NCI-H446 (cell line): Measurements from ENCODE around the gene PCDH8.

Experiments
- DNase-seq, 2 experiments: peaks; one replicate each; lab custom pipeline; 2025; lab: John Stamatoyannopoulos, UW

Gene PCDH8

GRCh38 chr13:52848455-52849195, at the start of gene PCDH8:
Gene PCDH8, minus strand, starts transcription at chr13:52848640. Its CDS starts 204 bp downstream, at chr13:52848436.
- peak; percentile 76 to 89 for DNase-seq

GRCh38 chr13:52896827-52897659, 48.6 kb upstream of the PCDH8 start:
- peak; percentile 78 to 81 for DNase-seq

GRCh38 chr13:52894413-52894812, 46.0 kb upstream of the PCDH8 start:
- DNase-seq: no peak

- DNase-seq: peak in 1 of 2 experiments; percentile 53
Measured at GRCh38 chr13:52892925-52893324, 44.5 kb upstream of the PCDH8 start.

GRCh38 chr13:52891706-52892105, 43.3 kb upstream of the PCDH8 start:
- DNase-seq: no peak

GRCh38 chr13:52887165-52887564, 38.7 kb upstream of the PCDH8 start:
- no peak for DNase-seq

- DNase-seq: no peak
Measured at GRCh38 chr13:52885141-52885540, 36.7 kb upstream of the PCDH8 start.

- no peak for DNase-seq
Measured at GRCh38 chr13:52884429-52885010, 36.1 kb upstream of the PCDH8 start.

GRCh38 chr13:52882785-52883184, 34.3 kb upstream of the PCDH8 start:
- no peak for DNase-seq

GRCh38 chr13:52879950-52880741, 31.7 kb upstream of the PCDH8 start:
- no peak for DNase-seq

GRCh38 chr13:52878831-52879230, 30.4 kb upstream of the PCDH8 start:
- no peak for DNase-seq

GRCh38 chr13:52870143-52870542, 21.7 kb upstream of the PCDH8 start:
- DNase-seq: no peak

- no peak for DNase-seq
Measured at GRCh38 chr13:52869621-52870020, 21.2 kb upstream of the PCDH8 start.

GRCh38 chr13:52869050-52869449, 20.6 kb upstream of the PCDH8 start:
- DNase-seq: no peak

GRCh38 chr13:52868190-52868589, 19.8 kb upstream of the PCDH8 start:
- DNase-seq: no peak

- DNase-seq: no peak
Measured at GRCh38 chr13:52864941-52865340, 16.5 kb upstream of the PCDH8 start.

GRCh38 chr13:52862358-52863206, 14.1 kb upstream of the PCDH8 start:
- peak; percentile 1 to 16 for DNase-seq

- peak; percentile 0 to 15 for DNase-seq
Measured at GRCh38 chr13:52852444-52852843, 4.0 kb upstream of the PCDH8 start.

- peak; percentile 10 to 22 for DNase-seq
Measured at GRCh38 chr13:52851137-52851962, 2.9 kb upstream of the PCDH8 start.
